GM10847 (cell line): ENCODE data around the gene TOP3B.

ENCODE experiments used
- POLR2A ChIP-seq: IDR thresholded peaks from 2 replicates; pipeline ENCODE4 v1.6.1; 2011; ENCODE audit not compliant: insufficient read length; ENCODE audit errors: extremely low read depth

The TOP3B gene

GRCh38 chr22:21996175-21996720, 13.7 kb upstream of the TOP3B start:
- no peak for TF ChIP-seq POLR2A

DNA sequence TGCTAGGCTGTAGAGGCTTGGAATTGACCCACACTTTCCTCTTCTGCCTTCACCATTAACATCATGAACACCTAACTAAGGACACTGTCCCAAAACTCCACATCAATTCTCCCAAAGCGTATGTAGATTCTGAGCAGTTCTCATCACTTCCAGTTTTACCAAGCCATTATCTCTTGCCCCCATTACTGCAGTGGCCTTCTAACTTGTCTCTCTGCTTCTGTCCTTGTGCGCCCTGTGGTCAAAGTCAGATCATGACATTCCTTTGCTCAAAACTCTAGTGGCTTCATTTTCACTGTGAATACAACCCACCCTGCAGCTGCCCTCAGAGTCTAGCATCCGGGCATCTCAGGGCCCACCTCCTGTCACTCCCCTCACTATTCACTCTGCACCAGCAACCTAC, 13.1 kb upstream of the TOP3B start:
- TF ChIP-seq POLR2A: no peak

GRCh38 chr22:21994881-21995444, 12.4 kb upstream of the TOP3B start:
- no peak for TF ChIP-seq POLR2A

- TF ChIP-seq POLR2A: no peak
Observed at GRCh38 chr22:21992593-21993237, 10.1 kb upstream of the TOP3B start.

- TF ChIP-seq POLR2A: no peak
Observed at GRCh38 chr22:21991774-21992173, 9.2 kb upstream of the TOP3B start.

GRCh38 chr22:21991304-21991596, 8.7 kb upstream of the TOP3B start:
- TF ChIP-seq POLR2A: no peak

DNA sequence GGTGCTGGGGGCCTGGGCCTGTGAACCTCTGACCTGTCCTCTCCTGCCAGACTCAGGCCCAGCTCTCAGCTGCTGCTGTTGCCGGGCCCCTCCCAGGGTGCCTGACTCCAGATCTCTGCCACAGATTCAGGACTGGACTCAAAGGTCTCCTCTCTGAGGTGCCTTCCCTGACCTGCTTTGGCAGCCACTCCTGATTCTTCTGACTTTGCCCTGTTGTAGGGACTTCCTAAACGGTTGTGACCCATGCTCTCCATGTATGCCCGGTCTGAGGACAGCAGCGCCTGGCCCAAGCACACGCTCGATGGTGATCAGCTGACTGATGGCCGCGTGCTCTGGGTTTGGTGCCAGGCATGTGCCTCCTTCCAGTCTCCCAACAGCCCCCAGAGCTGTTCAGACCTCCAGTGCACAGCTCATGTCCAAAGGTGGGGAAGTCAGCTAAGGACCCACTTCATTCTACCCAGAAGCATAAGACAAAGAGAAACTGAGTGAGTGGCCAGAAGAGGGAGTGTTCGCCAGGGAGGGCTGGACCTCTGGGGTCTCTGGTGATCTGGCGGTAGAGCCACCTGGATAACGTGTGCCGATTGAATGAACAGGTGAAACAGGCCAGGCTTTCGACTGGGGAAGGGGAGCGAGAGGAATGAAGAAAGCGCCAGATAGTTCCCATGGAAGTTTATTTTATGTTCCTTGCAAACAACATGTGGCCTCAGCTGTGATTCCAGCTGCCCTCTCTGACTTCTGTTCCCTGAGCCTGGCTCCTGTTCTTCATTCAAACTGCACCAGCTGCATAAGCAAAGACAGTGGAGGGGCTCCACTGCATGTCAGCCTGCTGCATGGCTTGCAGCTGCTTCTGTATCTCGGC, 8.1 kb upstream of the TOP3B start:
- TF ChIP-seq POLR2A: no peak

- no peak for TF ChIP-seq POLR2A
Observed at GRCh38 chr22:21989049-21989448, 6.5 kb upstream of the TOP3B start.

- no peak for TF ChIP-seq POLR2A
Observed at GRCh38 chr22:21985214-21985613, 2.6 kb upstream of the TOP3B start.

DNA sequence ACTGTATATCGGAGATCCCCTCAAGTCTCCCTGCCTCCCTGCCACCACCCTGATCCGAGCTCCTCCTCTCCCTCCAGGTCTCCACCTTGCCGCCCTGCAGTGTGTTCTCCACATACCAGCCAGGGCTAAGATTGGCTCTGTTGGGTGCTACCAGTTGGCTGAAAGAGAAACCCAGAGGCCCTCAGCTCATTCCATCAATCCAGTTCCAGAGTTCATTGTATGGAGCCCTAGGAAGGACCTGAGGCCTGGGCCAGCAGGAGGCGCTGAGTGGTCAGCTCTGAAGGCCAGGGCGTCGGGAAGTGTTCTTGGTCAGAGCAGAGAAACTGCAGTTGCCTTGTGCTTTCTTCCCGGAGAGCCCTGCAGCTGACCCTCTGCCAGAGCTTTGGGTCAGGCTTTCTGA, 2.2 kb upstream of the TOP3B start:
- no peak for TF ChIP-seq POLR2A

- no peak for TF ChIP-seq POLR2A
Observed at GRCh38 chr22:21981874-21982273, 713 bp downstream of the TOP3B start.

DNA sequence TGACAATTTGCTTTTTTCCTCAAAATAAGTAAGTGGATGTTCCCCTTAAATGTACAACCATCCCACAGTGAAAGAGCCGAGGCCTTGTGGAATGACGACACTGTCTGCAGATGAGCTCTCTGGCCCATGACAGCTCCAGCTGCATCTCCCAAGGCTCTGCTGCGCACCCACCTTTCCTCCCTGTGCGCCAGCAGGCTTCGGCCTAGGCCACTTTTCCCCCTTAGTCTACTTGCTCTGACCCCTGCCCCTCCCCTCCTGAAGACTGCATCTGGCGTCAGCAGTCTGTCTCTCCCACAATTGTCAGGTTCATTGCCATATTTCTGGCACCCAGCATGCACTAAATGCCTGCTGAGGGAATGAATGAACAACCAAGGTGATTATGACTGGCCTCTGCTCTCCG, 2.0 kb downstream of the TOP3B start:
- no peak for TF ChIP-seq POLR2A

- no peak for TF ChIP-seq POLR2A
Observed at GRCh38 chr22:21978564-21979386, 3.8 kb downstream of the TOP3B start.

DNA sequence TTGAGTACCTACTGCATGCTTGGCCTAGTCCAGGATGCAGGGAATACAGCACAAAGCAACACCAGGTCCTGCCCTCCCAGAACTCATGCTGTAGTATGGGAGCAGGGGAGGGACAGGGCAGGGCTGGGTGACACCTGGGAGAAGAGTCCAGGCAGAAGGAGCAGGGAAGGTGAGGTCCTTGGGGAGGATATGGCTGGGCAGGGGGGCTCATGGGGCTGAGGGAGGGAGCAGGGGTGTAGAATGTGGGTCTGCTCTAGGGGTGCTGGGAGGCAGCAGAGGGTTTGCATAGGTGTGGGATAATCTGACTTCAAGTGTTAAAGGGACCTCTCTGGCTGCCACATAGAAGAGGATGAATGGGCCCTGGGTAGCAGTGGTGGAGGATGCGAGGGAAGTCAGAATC, 4.8 kb downstream of the TOP3B start:
- TF ChIP-seq POLR2A: no peak

- no peak for TF ChIP-seq POLR2A
Observed at GRCh38 chr22:21975854-21976345, 6.7 kb downstream of the TOP3B start.

DNA sequence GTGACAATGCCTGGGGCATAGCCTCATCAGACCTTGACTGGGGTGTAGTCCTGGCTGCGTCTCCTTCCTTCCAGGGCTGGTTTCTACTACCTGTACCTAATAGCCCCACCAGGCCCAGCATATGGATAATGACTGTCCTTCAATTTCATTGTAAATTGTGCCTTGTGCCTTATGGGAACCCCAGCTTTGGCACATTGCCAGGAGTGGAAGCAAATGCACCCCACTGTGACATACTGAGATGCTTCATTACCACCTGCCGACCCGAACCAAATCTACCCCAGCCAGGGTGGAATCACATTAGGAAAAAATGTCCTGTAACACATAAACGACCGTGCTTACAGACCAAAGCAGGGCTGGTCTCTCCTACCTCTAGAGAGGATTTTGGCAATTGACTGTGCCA, 7.3 kb downstream of the TOP3B start:
- no peak for TF ChIP-seq POLR2A
